Measurements from ENCODE around the gene PPP2R5A.

DNA sequence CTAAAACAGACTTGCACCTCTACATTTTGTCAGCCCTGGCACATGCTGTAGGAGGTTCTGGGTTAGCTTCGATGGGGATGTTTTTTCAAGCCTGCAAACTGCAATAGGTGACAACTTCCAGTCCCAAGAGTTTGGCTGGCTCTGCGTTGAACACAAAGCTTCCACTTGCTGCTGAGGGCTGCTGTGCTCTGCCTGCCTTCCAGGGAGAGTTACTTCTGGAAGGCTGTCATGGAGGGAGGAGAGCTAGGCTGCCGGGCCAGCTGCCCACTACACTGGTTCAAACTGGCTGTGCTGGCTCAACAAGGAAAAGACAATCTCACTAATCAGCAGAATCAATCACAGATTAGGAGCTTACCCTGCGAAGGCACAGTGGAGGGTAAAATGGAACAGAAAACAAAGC is 46.7 kb upstream of the PPP2R5A start:
- TF ChIP-seq, protein P1, sequence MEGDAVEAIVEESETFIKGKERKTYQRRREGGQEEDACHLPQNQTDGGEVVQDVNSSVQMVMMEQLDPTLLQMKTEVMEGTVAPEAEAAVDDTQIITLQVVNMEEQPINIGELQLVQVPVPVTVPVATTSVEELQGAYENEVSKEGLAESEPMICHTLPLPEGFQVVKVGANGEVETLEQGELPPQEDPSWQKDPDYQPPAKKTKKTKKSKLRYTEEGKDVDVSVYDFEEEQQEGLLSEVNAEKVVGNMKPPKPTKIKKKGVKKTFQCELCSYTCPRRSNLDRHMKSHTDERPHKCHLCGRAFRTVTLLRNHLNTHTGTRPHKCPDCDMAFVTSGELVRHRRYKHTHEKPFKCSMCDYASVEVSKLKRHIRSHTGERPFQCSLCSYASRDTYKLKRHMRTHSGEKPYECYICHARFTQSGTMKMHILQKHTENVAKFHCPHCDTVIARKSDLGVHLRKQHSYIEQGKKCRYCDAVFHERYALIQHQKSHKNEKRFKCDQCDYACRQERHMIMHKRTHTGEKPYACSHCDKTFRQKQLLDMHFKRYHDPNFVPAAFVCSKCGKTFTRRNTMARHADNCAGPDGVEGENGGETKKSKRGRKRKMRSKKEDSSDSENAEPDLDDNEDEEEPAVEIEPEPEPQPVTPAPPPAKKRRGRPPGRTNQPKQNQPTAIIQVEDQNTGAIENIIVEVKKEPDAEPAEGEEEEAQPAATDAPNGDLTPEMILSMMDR (IDR thresholded peaks at IDR 0.05): no peak
- TF ChIP-seq POLR2A (IDR thresholded peaks at IDR 0.05) (no peak), EP300 (IDR thresholded peaks at IDR 0.05) (no peak)

All from tibial nerve (tissue), 4 donors.